Skin of body (tissue), 2 donors: ENCODE measurements around the gene PCDHA8. TPM values are rescaled to one million over a fixed set of nuclear protein-coding genes. Genes with fewer than 3 reads are reported as not detected.
"Not testable (repeated sequence)": the region's sequence is repeated elsewhere in the genome, so short reads cannot be mapped to it uniquely, and the experiment has no call there.

Experiments
- DNase-seq: peaks from one replicate; lab custom pipeline; 2025; lab: John Stamatoyannopoulos, UW
- total RNA-seq: library from RNA; depleted of rRNA; stranded (reverse); fragments of >200 nt; gene quantifications from one replicate; pipeline ENCODE4 v1.2.3, GENCODE V29; 2014

Gene PCDHA8
- total RNA-seq, 1 donor from 2014 or later = 0.10 TPM

DNA sequence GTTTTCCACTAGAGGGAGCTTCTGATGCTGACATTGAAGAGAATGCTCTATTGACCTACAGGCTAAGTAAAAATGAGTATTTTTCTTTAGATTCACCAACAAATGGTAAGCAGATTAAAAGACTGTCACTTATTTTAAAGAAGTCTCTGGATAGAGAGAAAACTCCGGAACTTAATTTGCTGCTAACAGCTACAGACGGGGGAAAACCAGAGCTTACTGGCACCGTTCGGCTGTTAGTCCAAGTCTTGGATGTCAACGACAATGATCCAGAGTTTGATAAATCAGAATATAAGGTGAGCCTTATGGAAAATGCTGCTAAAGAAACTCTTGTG lies 28.5 kb downstream of the PCDHA8 start:
- no peak for DNase-seq

DNA sequence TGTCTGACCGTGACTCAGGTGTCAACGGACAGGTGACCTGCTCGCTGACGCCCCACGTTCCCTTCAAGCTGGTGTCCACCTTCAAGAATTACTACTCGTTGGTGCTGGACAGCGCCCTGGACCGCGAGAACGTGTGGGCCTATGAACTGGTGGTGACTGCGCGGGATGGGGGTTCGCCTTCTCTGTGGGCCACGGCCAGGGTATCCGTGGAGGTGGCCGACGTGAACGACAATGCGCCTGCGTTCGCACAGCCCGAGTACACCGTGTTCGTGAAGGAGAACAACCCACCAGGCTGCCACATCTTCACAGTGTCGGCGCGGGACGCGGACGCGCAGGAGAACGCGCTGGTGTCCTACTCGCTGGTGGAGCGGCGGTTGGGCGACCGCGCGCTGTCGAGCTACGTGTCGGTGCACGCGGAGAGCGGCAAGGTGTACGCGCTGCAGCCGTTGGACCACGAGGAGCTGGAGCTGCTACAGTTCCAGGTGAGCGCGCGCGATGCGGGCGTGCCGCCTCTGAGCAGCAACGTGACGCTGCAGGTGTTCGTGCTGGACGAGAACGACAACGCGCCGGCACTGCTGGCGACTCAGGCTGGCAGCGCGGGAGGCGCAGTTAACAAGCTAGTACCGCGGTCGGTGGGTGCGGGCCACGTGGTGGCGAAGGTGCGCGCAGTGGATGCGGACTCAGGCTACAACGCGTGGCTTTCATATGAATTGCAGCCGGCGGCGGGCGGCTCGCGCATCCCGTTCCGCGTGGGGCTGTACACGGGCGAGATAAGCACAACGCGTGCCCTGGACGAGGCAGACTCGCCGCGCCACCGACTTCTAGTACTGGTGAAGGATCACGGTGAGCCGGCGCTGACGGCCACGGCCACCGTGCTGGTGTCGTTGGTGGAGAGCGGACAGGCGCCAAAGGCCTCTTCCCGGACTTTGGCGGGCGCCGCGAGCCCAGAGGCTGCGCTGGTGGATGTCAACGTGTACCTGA lies 29.5 kb downstream of the PCDHA8 start:
- no peak for DNase-seq

DNA sequence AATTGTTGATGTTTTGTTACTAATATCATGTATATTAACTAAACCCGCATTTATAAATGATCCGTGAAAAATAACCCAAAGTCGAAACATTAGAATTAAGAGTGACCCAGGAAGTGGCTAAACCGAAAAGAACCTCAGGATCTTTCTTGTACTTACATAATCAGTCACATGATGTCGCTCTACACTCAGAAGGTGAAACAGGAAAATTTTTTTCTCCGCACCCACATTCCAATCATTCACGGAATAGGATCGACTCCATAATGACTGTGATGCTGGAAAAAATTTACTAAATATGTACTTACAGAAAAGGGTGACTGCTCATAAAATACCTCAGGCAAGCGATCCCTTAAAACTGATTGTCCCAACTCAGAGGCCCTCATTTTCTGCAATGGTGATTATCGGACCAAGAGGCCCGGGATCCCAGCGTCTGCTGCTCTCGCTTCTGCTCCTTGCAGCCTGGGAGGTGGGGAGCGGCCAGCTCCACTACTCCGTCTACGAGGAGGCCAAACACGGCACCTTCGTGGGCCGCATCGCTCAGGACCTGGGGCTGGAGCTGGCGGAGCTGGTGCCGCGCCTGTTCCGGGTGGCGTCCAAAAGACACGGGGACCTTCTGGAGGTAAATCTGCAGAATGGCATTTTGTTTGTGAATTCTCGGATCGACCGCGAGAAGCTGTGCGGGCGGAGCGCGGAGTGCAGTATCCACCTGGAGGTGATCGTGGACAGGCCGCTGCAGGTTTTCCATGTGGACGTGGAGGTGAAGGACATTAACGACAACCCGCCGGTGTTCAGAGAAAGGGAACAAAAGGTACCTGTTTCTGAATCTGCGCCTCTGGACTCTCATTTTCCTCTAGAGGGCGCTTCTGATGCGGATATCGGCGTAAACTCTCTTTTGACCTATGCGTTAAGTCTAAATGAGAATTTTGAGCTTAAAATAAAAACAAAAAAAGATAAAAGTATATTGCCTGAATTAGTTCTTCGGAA lies 34.4 kb downstream of the PCDHA8 start, which contains the start of gene PCDHA12:
PCDHA12 (plus strand) TSS at position 224 of the 981 bp plus-strand sequence; CDS start at position 389, 165 bp downstream.
- DNase-seq = no peak

DNA sequence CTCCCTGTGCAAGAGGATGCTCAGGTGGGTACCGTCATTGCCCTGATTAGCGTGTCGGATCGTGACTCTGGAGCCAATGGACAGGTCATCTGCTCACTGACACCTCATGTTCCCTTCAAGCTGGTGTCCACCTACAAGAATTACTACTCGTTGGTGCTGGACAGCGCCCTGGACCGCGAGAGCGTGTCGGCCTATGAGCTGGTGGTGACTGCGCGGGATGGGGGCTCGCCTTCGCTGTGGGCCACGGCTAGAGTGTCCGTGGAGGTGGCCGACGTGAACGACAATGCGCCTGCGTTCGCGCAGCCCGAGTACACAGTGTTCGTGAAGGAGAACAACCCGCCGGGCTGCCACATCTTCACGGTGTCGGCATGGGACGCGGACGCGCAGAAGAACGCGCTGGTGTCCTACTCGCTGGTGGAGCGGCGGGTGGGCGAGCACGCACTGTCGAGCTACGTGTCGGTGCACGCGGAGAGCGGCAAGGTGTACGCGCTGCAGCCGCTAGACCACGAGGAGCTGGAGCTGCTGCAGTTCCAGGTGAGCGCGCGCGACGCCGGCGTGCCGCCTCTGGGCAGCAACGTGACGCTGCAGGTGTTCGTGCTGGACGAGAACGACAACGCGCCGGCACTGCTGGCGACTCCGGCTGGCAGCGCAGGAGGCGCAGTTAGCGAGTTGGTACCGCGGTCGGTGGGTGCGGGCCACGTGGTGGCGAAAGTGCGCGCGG lies 35.7 kb downstream of the PCDHA8 start:
- DNase-seq = not testable (repeated sequence)

DNA sequence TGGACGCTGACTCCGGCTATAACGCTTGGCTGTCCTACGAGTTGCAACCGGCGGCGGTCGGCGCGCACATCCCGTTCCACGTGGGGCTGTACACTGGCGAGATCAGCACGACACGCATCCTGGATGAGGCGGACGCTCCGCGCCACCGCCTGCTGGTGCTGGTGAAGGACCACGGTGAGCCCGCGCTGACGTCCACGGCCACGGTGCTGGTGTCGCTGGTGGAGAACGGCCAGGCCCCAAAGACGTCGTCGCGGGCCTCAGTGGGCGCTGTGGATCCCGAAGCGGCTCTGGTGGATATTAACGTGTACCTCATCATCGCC lies 36.2 kb downstream of the PCDHA8 start:
- no peak for DNase-seq

DNA sequence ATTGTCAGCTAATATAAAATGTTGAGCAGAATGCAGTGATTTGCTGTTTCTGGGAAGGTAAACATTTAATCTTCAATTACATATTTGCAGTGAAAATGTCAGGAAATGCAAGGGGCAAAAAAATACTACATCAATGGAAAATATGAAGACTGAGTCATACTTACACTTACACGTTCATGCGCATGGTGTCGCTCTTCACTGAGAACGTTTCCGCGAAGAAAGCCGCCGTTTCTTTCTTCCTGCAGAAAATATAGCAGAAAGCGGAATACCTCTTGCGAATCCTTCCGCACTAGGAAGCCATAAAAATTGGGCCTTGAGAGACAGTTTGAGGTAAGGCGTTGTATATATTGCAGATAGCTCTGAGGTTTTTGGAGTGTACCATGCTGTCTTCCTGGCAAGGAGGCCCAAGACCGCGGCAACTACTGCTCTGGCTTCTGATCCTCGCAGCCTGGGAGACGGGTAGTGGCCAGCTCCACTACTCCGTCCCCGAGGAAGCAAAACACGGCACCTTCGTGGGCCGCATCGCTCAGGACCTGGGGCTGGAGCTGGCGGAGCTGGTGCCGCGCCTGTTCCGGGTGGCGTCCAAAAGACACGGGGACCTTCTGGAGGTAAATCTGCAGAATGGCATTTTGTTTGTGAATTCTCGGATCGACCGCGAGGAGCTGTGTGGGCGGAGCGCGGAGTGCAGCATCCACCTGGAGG lies 41.1 kb downstream of the PCDHA8 start, which contains the start of gene PCDHA13:
PCDHA13 (plus strand) TSS at position 236 of the 702 bp plus-strand sequence; CDS start at position 381, 145 bp downstream.
- peak; percentile 0 for DNase-seq

DNA sequence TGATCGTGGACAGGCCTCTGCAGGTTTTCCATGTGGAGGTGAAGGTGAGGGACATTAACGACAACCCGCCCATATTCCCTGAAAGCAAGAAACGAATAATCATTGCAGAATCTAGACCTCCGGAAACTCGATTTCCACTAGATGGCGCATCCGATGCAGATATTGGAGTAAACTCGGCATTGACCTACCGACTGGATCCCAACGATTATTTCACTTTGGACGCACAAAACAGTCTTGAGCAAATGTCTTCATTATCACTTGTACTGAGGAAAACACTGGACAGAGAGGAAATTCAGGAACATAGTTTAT lies 41.6 kb downstream of the PCDHA8 start:
- no peak for DNase-seq

DNA sequence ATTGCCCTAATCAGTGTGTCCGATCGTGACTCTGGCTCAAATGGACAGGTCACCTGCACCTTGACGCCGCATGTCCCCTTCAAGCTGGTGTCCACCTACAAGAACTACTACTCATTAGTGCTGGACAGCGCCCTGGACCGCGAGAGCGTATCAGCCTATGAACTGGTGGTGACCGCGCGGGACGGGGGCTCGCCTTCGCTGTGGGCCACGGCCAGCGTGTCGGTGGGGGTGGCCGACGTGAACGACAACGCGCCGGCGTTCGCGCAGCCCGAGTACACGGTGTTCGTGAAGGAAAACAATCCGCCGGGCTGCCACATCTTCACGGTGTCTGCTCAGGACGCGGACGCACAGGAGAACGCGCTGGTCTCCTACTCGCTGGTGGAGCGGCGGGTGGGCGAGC lies 42.4 kb downstream of the PCDHA8 start:
- DNase-seq = no peak

DNA sequence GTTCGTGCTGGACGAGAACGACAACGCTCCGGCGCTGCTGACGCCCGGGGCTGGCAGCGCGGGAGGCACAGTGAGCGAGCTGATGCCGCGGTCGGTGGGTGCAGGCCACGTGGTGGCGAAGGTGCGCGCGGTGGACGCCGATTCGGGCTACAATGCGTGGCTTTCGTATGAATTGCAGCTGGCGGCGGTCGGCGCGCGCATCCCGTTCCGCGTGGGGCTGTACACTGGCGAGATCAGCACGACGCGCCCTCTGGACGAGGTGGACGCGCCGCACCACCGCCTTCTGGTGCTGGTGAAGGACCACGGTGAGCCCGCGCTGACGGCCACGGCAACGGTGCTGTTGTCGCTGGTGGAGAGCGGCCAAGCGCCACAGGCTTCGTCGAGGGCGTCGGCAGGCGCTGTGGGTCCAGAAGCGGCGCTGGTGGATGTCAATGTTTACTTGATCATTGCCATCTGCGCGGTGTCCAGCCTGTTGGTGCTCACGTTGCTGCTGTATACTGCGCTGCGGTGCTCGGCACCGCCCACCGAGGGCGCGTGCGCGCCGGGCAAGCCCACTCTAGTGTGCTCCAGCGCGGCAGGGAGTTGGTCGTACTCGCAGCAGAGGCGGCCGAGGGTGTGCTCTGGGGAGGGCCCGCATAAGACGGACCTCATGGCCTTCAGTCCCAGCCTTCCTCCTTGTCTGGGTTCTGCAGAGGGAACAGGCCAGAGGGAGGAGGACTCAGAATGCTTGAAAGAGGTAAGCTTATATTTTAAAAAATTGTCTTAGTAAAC lies 43.1 kb downstream of the PCDHA8 start:
- no peak for DNase-seq

Other genes with a start within 250 kb of the PCDHA8 start
- 52.3 TPM for gene CD14, start 208.0 kb upstream of the PCDHA8 start, total RNA-seq
- gene TMCO6, start 201.7 kb upstream of the PCDHA8 start, total RNA-seq = 6.5 TPM
- 33.9 TPM for gene NDUFA2, start 193.6 kb upstream of the PCDHA8 start, total RNA-seq
- 51.3 TPM for gene IK, start 193.4 kb upstream of the PCDHA8 start, total RNA-seq
- 11.8 TPM for gene WDR55, start 176.3 kb upstream of the PCDHA8 start, total RNA-seq
- 0.30 TPM for gene DND1, start 167.6 kb upstream of the PCDHA8 start, total RNA-seq
- 36.9 TPM for gene HARS1, start 149.8 kb upstream of the PCDHA8 start, total RNA-seq
- gene HARS2, start 149.7 kb upstream of the PCDHA8 start, total RNA-seq = 19.6 TPM
- gene ZMAT2, start 140.7 kb upstream of the PCDHA8 start, total RNA-seq = 31.4 TPM
- gene PCDHA1, start 55.0 kb upstream of the PCDHA8 start, total RNA-seq = not detected
- gene PCDHA2, start 46.3 kb upstream of the PCDHA8 start, total RNA-seq = 0.20 TPM
- 0.20 TPM for gene PCDHA3, start 40.1 kb upstream of the PCDHA8 start, total RNA-seq
- 0.30 TPM for gene PCDHA4, start 34.1 kb upstream of the PCDHA8 start, total RNA-seq
- 0.20 TPM for gene PCDHA5, start 19.6 kb upstream of the PCDHA8 start, total RNA-seq
- gene PCDHA6, start 13.2 kb upstream of the PCDHA8 start, total RNA-seq = 0.30 TPM
- 0.30 TPM for gene PCDHA7, start 6.9 kb upstream of the PCDHA8 start, total RNA-seq
- 0.30 TPM for gene PCDHA9, start 7.2 kb downstream of the PCDHA8 start, total RNA-seq
- 0.20 TPM for gene PCDHA10, start 14.7 kb downstream of the PCDHA8 start, total RNA-seq
- 0.39 TPM for gene PCDHA11, start 27.8 kb downstream of the PCDHA8 start, total RNA-seq
- 0.20 TPM for gene PCDHA12, start 34.1 kb downstream of the PCDHA8 start, total RNA-seq
- 0.79 TPM for gene PCDHA13, start 40.9 kb downstream of the PCDHA8 start, total RNA-seq
- gene PCDHAC1, start 85.1 kb downstream of the PCDHA8 start, total RNA-seq = 0.69 TPM
- 3.0 TPM for gene PCDHAC2, start 125.3 kb downstream of the PCDHA8 start, total RNA-seq
- gene PCDHB1, start 210.2 kb downstream of the PCDHA8 start, total RNA-seq = not detected